GM12878 (cell line): ENCODE results near the gene ZMIZ1. TPM values are rescaled to one million over a fixed set of nuclear protein-coding genes. Genes with fewer than 3 reads are reported as not detected.

ENCODE experiments used
- ATAC-seq: fragments of 200-7000 bp; cut with Tn5 transposase; 3 replicates; pipeline ENCODE4 v1.9.1; 2020; ENCODE audit warnings: mild to moderate bottlenecking, moderate library complexity
- BruUV-seq: library from RNA; stranded (reverse); fragments of 400-500 nt; replicated peaks from 2 replicates; lab custom pipeline; 2021; lab: Mats Ljungman, UMichigan
- CTCF ChIA-PET: fragments of 300-600 bp; sonication (Branson Sonifier 250); formaldehyde crosslinking; extraction: SDS; loops from one replicate; lab custom pipeline; 2021; ENCODE audit warnings: inconsistent platforms; lab: Yijun Ruan, JAX
- POLR2A ChIA-PET: fragments of 350-600 bp; formaldehyde crosslinking; extraction: SDS; loops from one replicate; lab custom pipeline; 2021; ENCODE audit warnings: inconsistent platforms; lab: Charles Lee
- RAD21 ChIA-PET: fragments of 300-600 bp; sonication (Branson Sonifier 250); formaldehyde crosslinking; loops from one replicate; lab custom pipeline; 2023; ENCODE audit warnings: antibody characterized with exemption; ENCODE audit not compliant: unreplicated experiment; lab: Charles Lee
- SMC1A ChIA-PET: fragments of 300-600 bp; sonication (Branson Sonifier 250); formaldehyde crosslinking; loops from one replicate; lab custom pipeline; 2023; ENCODE audit not compliant: unreplicated experiment, uncharacterized antibody; lab: Charles Lee
- DNase-seq: peaks from one replicate; pipeline ENCODE4 v3.0.0-alpha.2; 2011; ENCODE audit warnings: low read depth, low spot score
- FAIRE-seq: peaks from 3 replicates; lab custom pipeline; 2011; peaks lifted over from hg19 to GRCh38; lab: Jason Lieb, UNC
- H2AFZ ChIP-seq: 2 replicates; pipeline ENCODE4 v1.6.0; 2011; ENCODE audit warnings: low read depth, low read length, control low read depth; ENCODE audit not compliant: control insufficient read depth
- H3K27ac ChIP-seq: 2 replicates; pipeline ENCODE4 v1.5.1; 2011; ENCODE audit warnings: control low read depth; ENCODE audit not compliant: control insufficient read depth, insufficient read depth
- H3K27me3 ChIP-seq, 2 experiments: replicated peaks in 1 of 2; 2 replicates each; pipeline versions ENCODE4 v1.6.0 to v1.6.1; 2011; ENCODE audit warnings: low read length in 1 of 2; ENCODE audit not compliant: control insufficient read depth in 2 of 2, insufficient read depth in 2 of 2
- H3K36me3 ChIP-seq, 2 experiments: 2 replicates each; pipeline ENCODE4 v1.5.1; 2011; ENCODE audit warnings: low read length in 1 of 2; ENCODE audit not compliant: control insufficient read depth in 2 of 2, insufficient read depth in 2 of 2
- H3K4me1 ChIP-seq: 2 replicates; pipeline ENCODE4 v1.6.1; 2011; ENCODE audit warnings: mild to moderate bottlenecking, low read length, moderate library complexity, mixed read lengths; ENCODE audit not compliant: control insufficient read depth, insufficient read depth
- H3K4me2 ChIP-seq: 2 replicates; pipeline ENCODE4 v1.6.0; 2011; ENCODE audit warnings: control low read depth; ENCODE audit not compliant: control insufficient read depth, insufficient read depth
- H3K4me3 ChIP-seq: fragments of 200-600 bp; sonication (generic); 2 replicates; pipeline ENCODE4 v1.5.1; 2016
- H3K79me2 ChIP-seq: 2 replicates; pipeline ENCODE4 v1.6.0; 2011; ENCODE audit warnings: low read length; ENCODE audit not compliant: control insufficient read depth, insufficient read depth
- H3K9ac ChIP-seq: 2 replicates; pipeline ENCODE4 v1.8.0; 2011; ENCODE audit warnings: low read length, control low read depth, mixed read lengths; ENCODE audit not compliant: control insufficient read depth, insufficient read depth
- H3K9me3 ChIP-seq: replicated peaks from 3 replicates; pipeline ENCODE4 v1.5.1; 2011; ENCODE audit warnings: mild to moderate bottlenecking, low read length; ENCODE audit not compliant: control insufficient read depth, insufficient read depth
- H4K20me1 ChIP-seq: 2 replicates; pipeline ENCODE4 v1.6.0; 2011; ENCODE audit not compliant: control insufficient read depth, insufficient read depth
- CTCF ChIP-seq, 3 experiments: IDR thresholded peaks in 2 of 3; conservative IDR thresholded peaks in 1 of 3; 2 replicates each; pipeline ENCODE4 v1.5.1; 2011; ENCODE audit warnings: low read depth in 3 of 3, low read length in 3 of 3, mild to moderate bottlenecking in 3 of 3, control low read depth in 2 of 3, moderate library complexity in 2 of 3, inconsistent platforms in 1 of 3, mixed read lengths in 1 of 3; ENCODE audit not compliant: control insufficient read depth in 2 of 3, insufficient read depth in 1 of 3; ENCODE audit errors: extremely low read depth in 1 of 3
- HCFC1 ChIP-seq: fragments of 150-350 bp; IDR thresholded peaks from 2 replicates; pipeline ENCODE4 v1.6.1; 2014; ENCODE audit warnings: low read length
- MAX ChIP-seq: IDR thresholded peaks from 2 replicates; pipeline ENCODE4 v1.6.1; 2012; ENCODE audit warnings: low read depth, low read length, improper control_type of control experiment
- MYB ChIP-seq: fragments of 150-350 bp; IDR thresholded peaks from 2 replicates; pipeline ENCODE4 v1.6.1; 2014; ENCODE audit warnings: mild to moderate bottlenecking, low read depth, low read length, borderline replicate concordance
- POU2F2 ChIP-seq: IDR thresholded peaks from 3 replicates; pipeline ENCODE4 v1.6.1; 2011; ENCODE audit warnings: low read depth, mild to moderate bottlenecking, low read length, borderline replicate concordance
- RAD21 ChIP-seq: IDR thresholded peaks from 2 replicates; pipeline ENCODE4 v1.6.1; 2011; ENCODE audit warnings: mild to moderate bottlenecking, low read depth, low read length, moderate library complexity; ENCODE audit not compliant: insufficient read depth
- RELB ChIP-seq: fragments of 450-650 bp; IDR thresholded peaks from 2 replicates; pipeline ENCODE4 v1.6.1; 2017; ENCODE audit warnings: low read depth, mild to moderate bottlenecking, moderate library complexity
- RUNX3 ChIP-seq: IDR thresholded peaks from 2 replicates; pipeline ENCODE4 v1.6.1; 2012; ENCODE audit warnings: low read length, inconsistent platforms
- SMARCA5 ChIP-seq: fragments of 450-650 bp; IDR thresholded peaks from 2 replicates; pipeline ENCODE4 v1.6.1; 2017; ENCODE audit warnings: mild to moderate bottlenecking
- SMC3 ChIP-seq: IDR thresholded peaks from 2 replicates; pipeline ENCODE4 v1.6.1; 2011; ENCODE audit warnings: low read length, improper control_type of control experiment, borderline replicate concordance
- TCF3 ChIP-seq: IDR thresholded peaks from 2 replicates; pipeline ENCODE4 v1.6.1; 2012; ENCODE audit warnings: low read depth, mild to moderate bottlenecking, low read length, borderline replicate concordance; ENCODE audit not compliant: insufficient read depth
- YY1 ChIP-seq: IDR thresholded peaks from 2 replicates; pipeline ENCODE4 v1.6.1; 2011; ENCODE audit warnings: low read depth, mild to moderate bottlenecking, low read length
- ZBTB40 ChIP-seq: fragments of 450-650 bp; IDR thresholded peaks from 2 replicates; pipeline ENCODE4 v1.6.1; 2016; ENCODE audit warnings: mild to moderate bottlenecking, moderate library complexity, borderline replicate concordance
- ZNF207 ChIP-seq: fragments of 450-650 bp; IDR thresholded peaks from 2 replicates; pipeline ENCODE4 v1.6.1; 2014; ENCODE audit warnings: antibody characterized with exemption, mild to moderate bottlenecking, borderline replicate concordance
- whole genome bisulfite sequencing: methylation state at CpG from one replicate; pipeline ENCODE4 v1.1.6; 2016; ENCODE audit warnings: low lambda C conversion rate; ENCODE audit not compliant: insufficient replicate concordance, insufficient coverage; ENCODE audit errors: missing lambda C conversion rate; 5-methylcytosine and 5-hydroxymethylcytosine counted together
- in situ Hi-C: fragments of 300-500 bp; cut with MboI; formaldehyde crosslinking; loops from 9 replicates; pipeline ENCODE4 v1.14.3; 2018; ENCODE audit warnings: mixed read lengths
- intact Hi-C: fragments of 100-400 bp; cut with micrococcal nuclease; formaldehyde crosslinking; loops from one replicate; pipeline ENCODE4 v1.14.2; 2022; ENCODE audit not compliant: unreplicated experiment
- polyA plus RNA-seq, 11 experiments: library from polyadenylated mRNA; depleted of rRNA in 4 of 11; unstranded in 6 of 11; stranded (reverse) in 5 of 11; fragments of >200 nt; fragmentation: Nextera tagmentation in 4 of 11; fragmentation: Illumina TruSeq in 1 of 11; extraction: Ambion mirVana in 4 of 11; extraction: Trizol in 1 of 11; gene quantifications; 1 replicate in 1 of 11; 2 replicates in 10 of 11; pipeline versions ENCODE4 v1.2.1 to v1.2.3, GENCODE V29; 2011 to 2016; ENCODE audit warnings: inconsistent platforms in 2 of 11, missing spikeins in 2 of 11, low read depth in 1 of 11
- total RNA-seq, 4 experiments: library from RNA; depleted of rRNA in 3 of 4; stranded (reverse); fragments of >200 nt in 3 of 4; fragmentation: Illumina TruSeq in 1 of 4; extraction: Trizol in 1 of 4; gene quantifications; 2 replicates each; pipeline versions ENCODE4 v1.2.1 to v1.2.3, GENCODE V29; 2013 to 2021

ZMIZ1 gene
- total and polyA plus RNA-seq, 10 of the 15 experiments (the other 5 are each of a cell fraction or from before 2014, with no cell fraction given) = 3.1 to 82.3 (median 14.9) TPM

GRCh38 chr10:79195091-79195923, 126.5 kb downstream of the ZMIZ1 start:
- ATAC-seq (peak; percentile 94), DNase-seq (no peak), FAIRE-seq (peak; percentile 93)
- Histone ChIP-seq H3K27me3 (no peaks in the 10 kb centered on the region), H2AFZ (no peak overlapping the region), H3K36me3 (no peaks in the 10 kb centered on the region), H3K9me3 (no peaks in the 10 kb centered on the region), H4K20me1 (no peaks in the 10 kb centered on the region), H3K4me2 (no peak overlapping the region), H3K4me3 (no peak overlapping the region), H3K27ac (no peak overlapping the region), H3K4me1 (no peaks in the 10 kb centered on the region), H3K9ac (no peak overlapping the region), H3K79me2 (no peaks in the 10 kb centered on the region)
- in situ Hi-C loops (no loop called here), intact Hi-C loops (loop anchor here (1.0 to 10.0 kb wide), 9 partner anchors 127 to 1348 kb away; partner anchors contain the start of gene ZMIZ1)
- ChIA-PET RAD21 (interaction anchor here (0.8 to 4.6 kb wide), 18 partner anchors 8 to 1348 kb away, joined by 3 to 34 read pairs (median 4); no protein-coding TSS in a partner anchor), SMC1A (interaction anchor here (0.7 to 2.9 kb wide), 14 partner anchors 17 to 1148 kb away, joined by 3 to 21 read pairs (median 3); no protein-coding TSS in a partner anchor), POLR2A (no interaction called here), CTCF (interaction anchor here (0.5 to 4.7 kb wide), 50 partner anchors 8 to 1349 kb away, joined by 3 to 42 read pairs (median 4); partner anchors contain the start of gene DLG5)
- WGBS = 20% methylated on average over 20 of the region's 22 CpGs
- BruUV-seq = no TSS peak
- 0 out of 2 replicates have a peak, but pooled peaks have one; percentile 24 for TF ChIP-seq HCFC1
- TF ChIP-seq CTCF (IDR thresholded peaks at IDR 0.05 in 2 of 3, conservative IDR thresholded peaks at IDR 0.05 in 1 of 3; ENCODE audit: control insufficient read depth in 2 of 3, extremely low read depth in 1 of 3, insufficient read depth in 1 of 3, low read depth in 3 of 3, low read length in 3 of 3) = peak; percentile 88 to 97 (median 92)
- 0 out of 3 replicates have a peak, but pooled peaks have one; percentile 48 for TF ChIP-seq POU2F2
- TF ChIP-seq TCF3 = 0 out of 2 replicates have a peak, but pooled peaks have one; percentile 21
- TF ChIP-seq YY1 = peak; percentile 71
- TF ChIP-seq SMC3 = peak; percentile 93
- TF ChIP-seq ZBTB40 = no peak
- peak; percentile 91 for TF ChIP-seq RAD21
- 0 out of 2 replicates have a peak, but pooled peaks have one; percentile 14 for TF ChIP-seq RUNX3
- TF ChIP-seq SMARCA5 = peak; percentile 48; the same call in 1 of the 2 replicates
- peak; percentile 50 for TF ChIP-seq MAX
- 0 out of 2 replicates have a peak, but pooled peaks have one; percentile 24 for TF ChIP-seq ZNF207
- TF ChIP-seq RELB = no peak
- no peak for TF ChIP-seq MYB
